ENCODE results near the gene TEKT3. TPM values are rescaled to one million over a fixed set of nuclear protein-coding genes. Genes with fewer than 3 reads are reported as not detected.

TEKT3 gene
- total and polyA plus RNA-seq, 9 of the 15 experiments (the other 6 are each of a cell fraction or from before 2014, with no cell fraction given), result not detected

- TF ChIP-seq ZMIZ1 (IDR thresholded peaks at IDR 0.05; ENCODE audit: low read depth in 2 of 2, low read length in 2 of 2), result no peak
- TF ChIP-seq HMGXB4 (CRISPR knock-in tag; IDR thresholded peaks at IDR 0.05), result no peak
- TF ChIP-seq ZNF3 (CRISPR knock-in tag; IDR thresholded peaks at IDR 0.05), result no peak
Measured at GRCh38 chr17:15341966-15342365, 569 bp upstream of the TEKT3 start (continued).

- WGBS (ENCODE audit: insufficient coverage, low coverage, missing lambda C conversion rate), result 14% methylated on average over 14 of the region's 19 CpGs
- peaks cover 5 to 29% of the 10 kb centered on the region in 2 experiments; a peak in 3 of 5 replicates for H3K27me3 ChIP-seq (ENCODE audit: control insufficient read depth in 2 of 2, insufficient read depth in 2 of 2, low read length in 2 of 2)
- intact Hi-C loops (cut with micrococcal nuclease), result no loop called here
- no peak for FAIRE-seq
- H3K4me3 ChIP-seq, result peak overlapping the region; percentile 8; the same call in 1 of the 2 replicates
- H3K4me1 ChIP-seq (replicated peaks in 1 of 2; ENCODE audit: control insufficient read depth in 2 of 2, insufficient read depth in 2 of 2, low read length in 2 of 2), result peaks cover 0 to 6% of the 10 kb centered on the region in 2 experiments; a peak in 2 of 5 replicates
- H3K27ac ChIP-seq (ENCODE audit: extremely low read depth, low read depth, low read length), result no peak overlapping the region
- no TSS peak for BruUV-seq (replicated peaks)
- ChIA-PET POLR2A (no interaction called here), CTCF (ENCODE audit: low intra/inter-chr PET ratio) (no interaction called here)
- H3K79me2 ChIP-seq (ENCODE audit: control insufficient read depth, insufficient read depth, low read length), result no peaks in the 10 kb centered on the region
- peak overlapping the region; percentile 47; the same call in 1 of the 2 replicates for H2AFZ ChIP-seq (ENCODE audit: low read depth, low read length)
- H3K9me3 ChIP-seq (replicated peaks; ENCODE audit: control insufficient read depth, insufficient read depth, low read depth, low read length), result no peaks in the 10 kb centered on the region
- no peak for ATAC-seq
- in situ Hi-C loops (cut with MboI), result no loop called here
- H3K9ac ChIP-seq (ENCODE audit: insufficient read depth in 1 of 2, low read depth in 2 of 2, low read length in 2 of 2), result no peak overlapping the region
- peak overlapping the region; percentile 28; the same call in 1 of the 2 replicates for H3K4me2 ChIP-seq (ENCODE audit: insufficient read depth, low read length)
- H3K9me1 ChIP-seq (ENCODE audit: control insufficient read depth, insufficient read depth, low read length), result no peaks in the 10 kb centered on the region
- no peaks in the 10 kb centered on the region for H4K20me1 ChIP-seq (replicated peaks; ENCODE audit: control insufficient read depth, insufficient read depth, low read length)
- DNase-seq (ENCODE audit: extremely low read depth in 1 of 4, low spot score in 3 of 4), result no peak
- H3K36me3 ChIP-seq (ENCODE audit: control insufficient read depth, insufficient read depth, low read length), result no peaks in the 10 kb centered on the region
- TF ChIP-seq ZNF707 (CRISPR knock-in tag; conservative IDR thresholded peaks at IDR 0.05) (no peak), RBM15 (IDR thresholded peaks at IDR 0.05; ENCODE audit: insufficient read depth, low read length) (no peak), AFF1 (IDR thresholded peaks at IDR 0.05; ENCODE audit: low read depth in 1 of 2, partially characterized antibody in 2 of 2) (no peak)
Measured at GRCh38 chr17:15340966-15341365, 431 bp downstream of the TEKT3 start.

All from K562 (cell line).